ENCODE results near the gene CDH22.

CDH22 gene

DNA sequence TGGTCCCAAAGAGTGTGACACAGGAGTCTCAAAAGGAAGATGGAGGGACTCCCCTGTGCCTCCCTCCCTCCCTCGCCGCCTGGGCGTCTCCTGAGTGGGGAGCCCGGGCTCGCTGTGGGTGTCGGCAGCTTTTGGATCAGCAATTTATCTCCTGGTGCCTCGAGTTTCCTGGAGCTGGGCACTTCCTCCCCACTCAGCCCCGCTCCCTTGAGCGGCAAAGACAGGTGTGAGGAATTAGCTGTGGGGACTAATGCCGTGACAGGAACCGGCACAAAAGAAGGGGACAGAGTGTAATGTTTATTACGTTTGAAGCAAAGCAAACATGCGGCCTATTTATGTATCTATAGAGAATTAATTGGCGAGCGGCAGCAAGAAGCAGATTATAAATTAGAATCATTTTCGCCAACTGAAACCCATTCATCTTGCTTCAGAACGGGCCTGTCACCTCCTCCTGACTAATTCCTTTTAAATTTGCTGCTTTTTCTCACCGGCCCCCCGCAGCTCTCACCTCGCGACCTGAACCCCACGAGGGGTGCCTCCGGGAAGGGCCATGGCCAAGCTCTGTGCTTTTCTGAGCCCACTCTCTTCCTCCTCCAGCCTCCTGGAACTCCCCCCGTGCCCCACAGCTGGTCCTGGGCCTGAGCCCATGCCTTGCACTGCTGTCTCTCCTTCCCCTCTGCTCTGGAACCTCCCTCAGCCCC lies 8.8 kb upstream of the CDH22 start:
- TF ChIP-seq, protein P1, sequence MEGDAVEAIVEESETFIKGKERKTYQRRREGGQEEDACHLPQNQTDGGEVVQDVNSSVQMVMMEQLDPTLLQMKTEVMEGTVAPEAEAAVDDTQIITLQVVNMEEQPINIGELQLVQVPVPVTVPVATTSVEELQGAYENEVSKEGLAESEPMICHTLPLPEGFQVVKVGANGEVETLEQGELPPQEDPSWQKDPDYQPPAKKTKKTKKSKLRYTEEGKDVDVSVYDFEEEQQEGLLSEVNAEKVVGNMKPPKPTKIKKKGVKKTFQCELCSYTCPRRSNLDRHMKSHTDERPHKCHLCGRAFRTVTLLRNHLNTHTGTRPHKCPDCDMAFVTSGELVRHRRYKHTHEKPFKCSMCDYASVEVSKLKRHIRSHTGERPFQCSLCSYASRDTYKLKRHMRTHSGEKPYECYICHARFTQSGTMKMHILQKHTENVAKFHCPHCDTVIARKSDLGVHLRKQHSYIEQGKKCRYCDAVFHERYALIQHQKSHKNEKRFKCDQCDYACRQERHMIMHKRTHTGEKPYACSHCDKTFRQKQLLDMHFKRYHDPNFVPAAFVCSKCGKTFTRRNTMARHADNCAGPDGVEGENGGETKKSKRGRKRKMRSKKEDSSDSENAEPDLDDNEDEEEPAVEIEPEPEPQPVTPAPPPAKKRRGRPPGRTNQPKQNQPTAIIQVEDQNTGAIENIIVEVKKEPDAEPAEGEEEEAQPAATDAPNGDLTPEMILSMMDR (conservative IDR thresholded peaks at IDR 0.05): no peak
- TF ChIP-seq ZFX (IDR thresholded peaks at IDR 0.05): no peak
- no peak overlapping the region for H3K27ac ChIP-seq

DNA sequence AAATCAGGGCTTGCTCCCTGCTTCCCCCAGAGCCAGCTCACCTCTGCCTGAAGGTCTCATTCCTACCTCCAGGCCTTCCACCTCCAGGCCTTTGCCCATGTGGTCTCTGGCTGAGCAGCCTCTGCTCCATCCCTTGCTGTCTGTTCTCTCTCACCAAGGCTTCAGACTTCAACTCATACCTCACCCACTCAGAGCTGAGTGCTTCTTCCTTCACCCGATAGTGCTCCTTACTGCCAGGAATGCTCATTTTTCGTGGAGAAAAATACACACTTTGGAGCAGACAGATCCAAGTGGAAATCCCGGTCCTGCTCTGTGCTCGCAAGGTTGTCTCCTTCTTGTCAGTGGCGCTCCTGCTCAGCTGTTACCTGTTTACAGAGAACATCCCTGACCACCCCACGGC lies 7.0 kb upstream of the CDH22 start:
- TF ChIP-seq ZFX (IDR thresholded peaks at IDR 0.05): no peak
- TF ChIP-seq, protein P1 (conservative IDR thresholded peaks at IDR 0.05): no peak
- H3K27ac ChIP-seq: no peak overlapping the region

DNA sequence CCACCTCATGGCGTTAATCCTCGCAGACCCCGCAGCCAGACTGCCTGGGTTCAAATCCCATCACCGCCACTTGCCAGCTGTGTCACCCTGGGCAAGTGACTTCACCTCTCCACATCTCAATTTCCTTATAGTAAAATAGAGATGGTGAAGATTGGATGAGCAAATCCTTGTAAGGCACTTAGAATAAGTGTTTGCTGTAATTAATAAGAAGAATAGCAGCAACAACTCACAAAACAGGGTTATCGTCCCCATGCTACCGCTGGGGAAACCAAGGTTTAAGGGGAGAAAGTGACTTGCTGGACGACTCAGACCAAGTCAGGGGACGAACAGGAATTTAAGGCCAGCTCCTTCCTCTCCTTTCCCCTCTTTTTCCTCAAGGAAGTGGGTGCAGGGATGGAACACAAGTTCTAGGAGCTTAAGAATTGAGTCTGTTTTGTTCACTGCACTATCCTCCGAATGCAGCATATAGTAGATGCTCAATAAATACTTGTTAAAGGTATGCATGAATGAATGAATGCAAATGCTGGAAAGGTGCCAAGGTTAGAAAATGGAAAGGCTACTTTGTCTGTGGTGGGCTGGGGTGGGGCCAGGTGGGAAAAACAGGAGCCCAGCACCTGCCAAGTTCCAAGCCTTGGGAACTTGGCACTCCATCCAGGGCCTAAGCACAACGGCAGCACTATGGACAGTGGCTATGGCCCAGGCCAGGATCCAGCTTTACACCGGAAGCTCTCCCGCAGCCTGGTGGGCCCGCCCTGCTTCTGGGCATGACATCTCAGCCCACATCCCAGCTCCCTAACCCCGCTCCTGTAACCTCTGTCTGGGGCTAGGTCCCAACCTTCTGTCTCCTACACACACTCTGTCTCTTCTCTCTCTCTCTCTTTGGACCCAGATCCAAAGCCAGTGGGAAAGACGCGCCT lies 4.9 kb upstream of the CDH22 start:
- no peak overlapping the region for H3K27ac ChIP-seq
- TF ChIP-seq, protein P1 (conservative IDR thresholded peaks at IDR 0.05): no peak
- TF ChIP-seq ZFX (IDR thresholded peaks at IDR 0.05): no peak

DNA sequence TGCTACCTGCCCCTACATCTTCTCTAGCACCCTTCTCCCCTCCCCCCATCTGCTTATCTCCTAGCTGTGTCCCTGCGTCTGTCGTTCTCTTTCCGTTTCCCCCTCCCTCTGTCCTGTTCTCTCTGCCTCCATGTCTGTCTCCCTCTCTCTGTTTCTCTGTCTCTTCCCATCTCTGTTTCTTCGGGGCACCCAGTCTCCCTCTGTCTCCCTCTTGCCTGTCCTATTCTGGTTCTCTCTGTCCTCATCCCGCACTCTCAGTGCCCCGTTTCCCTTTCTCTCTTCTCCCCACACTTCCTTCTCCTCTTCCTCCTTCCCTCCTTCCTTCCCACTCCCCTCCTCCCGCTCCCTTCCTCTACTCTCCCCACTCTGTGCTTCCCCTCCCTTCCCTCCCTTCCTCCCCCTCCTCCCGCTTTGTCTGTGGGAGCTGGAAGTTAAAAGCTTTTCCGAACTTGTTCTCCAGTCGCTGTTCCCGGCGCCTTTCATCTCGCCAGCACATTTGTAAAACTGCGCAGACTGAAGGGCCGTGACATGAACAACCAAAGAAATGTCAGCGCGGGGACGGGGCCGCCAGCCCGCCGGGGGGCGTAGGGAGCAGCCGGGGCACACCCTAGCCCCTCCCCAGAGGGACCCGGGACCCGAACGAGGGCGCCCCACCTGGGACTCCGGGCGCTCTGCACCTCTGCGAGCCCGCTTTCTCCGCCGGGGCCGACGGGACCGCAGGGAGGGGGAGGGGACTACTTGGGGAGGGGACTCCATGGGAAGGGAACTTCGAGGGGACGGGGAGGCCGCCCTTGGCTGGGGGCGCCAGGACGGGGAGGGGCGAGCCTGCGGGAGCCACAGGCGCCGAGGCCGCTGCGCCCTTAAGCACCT lies 4.0 kb upstream of the CDH22 start:
- TF ChIP-seq ZFX (IDR thresholded peaks at IDR 0.05): no peak
- TF ChIP-seq, protein P1 (conservative IDR thresholded peaks at IDR 0.05): no peak
- H3K27ac ChIP-seq: no peak overlapping the region

DNA sequence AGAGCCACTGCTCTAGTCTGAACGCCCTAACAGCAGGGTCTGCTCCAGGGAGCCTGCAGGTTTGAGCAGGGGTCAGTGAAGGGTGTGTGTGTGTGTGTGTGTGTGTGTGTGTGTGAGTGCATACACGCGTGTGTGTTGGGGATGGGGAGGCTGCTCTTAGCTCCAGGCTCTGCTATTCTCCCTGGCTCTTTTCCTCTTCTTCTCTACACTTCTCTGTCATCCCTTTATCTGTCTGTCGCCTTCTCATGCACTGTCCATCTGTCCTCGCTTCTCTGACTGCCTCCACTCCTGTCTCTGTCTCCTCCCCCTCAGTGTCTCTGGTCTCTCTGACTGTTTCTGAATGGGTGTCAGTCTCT lies 3.4 kb upstream of the CDH22 start:
- TF ChIP-seq ZFX (IDR thresholded peaks at IDR 0.05): no peak
- TF ChIP-seq, protein P1 (conservative IDR thresholded peaks at IDR 0.05): no peak
- H3K27ac ChIP-seq: no peak overlapping the region

DNA sequence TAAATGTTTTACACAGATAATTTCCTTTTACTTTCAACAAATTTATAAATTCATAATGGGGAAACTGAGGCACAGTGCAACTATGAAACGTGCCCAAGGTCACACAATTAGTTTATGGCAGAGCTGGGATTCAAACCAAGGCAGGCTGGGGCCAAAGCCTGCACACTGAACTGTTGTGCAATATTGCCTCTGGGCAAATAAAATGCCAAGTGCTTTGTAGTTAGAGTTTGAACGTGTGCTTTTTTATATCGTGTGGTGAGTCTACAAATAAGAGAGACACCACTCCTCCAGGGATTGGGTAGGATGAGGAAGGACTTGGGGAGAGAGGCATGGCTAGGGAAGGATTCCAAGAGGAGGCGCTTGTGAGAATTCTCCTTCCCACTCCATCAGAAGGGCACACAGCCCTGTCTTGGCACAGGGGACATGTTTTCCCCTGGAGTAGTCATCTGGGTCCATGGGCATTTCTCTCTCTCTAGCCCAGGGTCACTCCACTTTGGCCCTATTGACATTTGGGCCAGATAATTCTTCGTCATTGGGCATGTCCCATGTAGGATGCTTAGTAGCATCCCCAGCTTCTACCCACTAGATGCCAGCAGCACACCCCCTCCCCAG lies 2.8 kb upstream of the CDH22 start:
- TF ChIP-seq, protein P1 (conservative IDR thresholded peaks at IDR 0.05): no peak
- no peak for TF ChIP-seq ZFX (IDR thresholded peaks at IDR 0.05)
- H3K27ac ChIP-seq: no peak overlapping the region

Measured in C4-2B (cell line).